OCI-LY3 (cell line): ENCODE data around the gene METTL16.

Experiments used
- CTCF ChIP-seq: fragments of 200-600, 300-600 bp; sonication (generic); IDR thresholded peaks from 2 replicates; pipeline ENCODE4 v1.5.1; 2014; ENCODE audit warnings: antibody characterized with exemption, low read length, low read depth
- EZH2phosphoT487 ChIP-seq: fragments of 200-600 bp; shearing (Covaris generic); IDR thresholded peaks from 2 replicates; pipeline ENCODE4 v1.6.1; 2018; ENCODE audit warnings: antibody characterized with exemption, mixed run types, low read depth

- TF ChIP-seq CTCF: no peak
- TF ChIP-seq EZH2phosphoT487: no peak
Measured at GRCh38 chr17:2503627-2504026, 8.1 kb downstream of the METTL16 start.
